ENCODE results near the gene DIP2B.

- TF ChIP-seq POLR2A (IDR thresholded peaks at IDR 0.05) (no peak), CTCF (IDR thresholded peaks at IDR 0.05) (no peak)
Measured at GRCh38 chr12:50732591-50732990, 227.8 kb downstream of the DIP2B start.
